Activated CD8-positive, alpha-beta T cell treated with anti-CD3 and anti-CD28 coated beads, Interleukin-2, amount 10 ng/mL, durations not matched to agents 7 days and 5 days (primary cell): ENCODE data around the gene SMIM15. TPM values are rescaled to one million over a fixed set of nuclear protein-coding genes. Genes with fewer than 3 reads are reported as not detected.

Experiments used
- ATAC-seq: fragments of 150-1000 bp; cut with Tn5 transposase; one replicate; pipeline ENCODE4 v1.10.0; 2021; ENCODE audit warnings: moderate library complexity
- CTCF ChIA-PET: fragments of 350-600 bp; sonication (Branson Sonifier 250); formaldehyde crosslinking; loops from one replicate; lab custom pipeline; 2021; ENCODE audit warnings: antibody characterized with exemption; lab: Charles Lee
- POLR2A ChIA-PET: fragments of 350-600 bp; sonication (Branson Sonifier 250); formaldehyde crosslinking; loops from one replicate; lab custom pipeline; 2021; ENCODE audit warnings: antibody characterized with exemption; lab: Charles Lee
- DNase-seq: peaks from one replicate; pipeline ENCODE4 v3.0.0-alpha.2; 2020
- H3K27ac Mint-ChIP-seq: one replicate; pipeline ENCODE4 v1.8.0; 2021; ENCODE audit warnings: mild to moderate bottlenecking, mixed read lengths
- H3K27me3 Mint-ChIP-seq: one replicate; pipeline ENCODE4 v1.8.0; 2021; ENCODE audit warnings: low read depth, mixed read lengths
- H3K36me3 Mint-ChIP-seq: one replicate; pipeline ENCODE4 v1.8.0; 2021; ENCODE audit warnings: low read depth, mixed read lengths
- H3K4me1 Mint-ChIP-seq: one replicate; pipeline ENCODE4 v1.8.0; 2021; ENCODE audit warnings: low read depth, mixed read lengths
- H3K4me3 Mint-ChIP-seq: one replicate; pipeline ENCODE4 v1.8.0; 2021; ENCODE audit warnings: mild to moderate bottlenecking, mixed read lengths
- H3K9me3 Mint-ChIP-seq: one replicate; pipeline ENCODE4 v1.8.0; 2022; ENCODE audit warnings: mixed read lengths; ENCODE audit not compliant: insufficient read depth
- total RNA-seq, 2 experiments: library from RNA; stranded (reverse); gene quantifications; one replicate each; pipeline ENCODE4 v1.2.3, GENCODE V29; 2021

Gene SMIM15
- total RNA-seq, 2 experiments from 2014 or later: 56.1 to 56.3 TPM

DNA sequence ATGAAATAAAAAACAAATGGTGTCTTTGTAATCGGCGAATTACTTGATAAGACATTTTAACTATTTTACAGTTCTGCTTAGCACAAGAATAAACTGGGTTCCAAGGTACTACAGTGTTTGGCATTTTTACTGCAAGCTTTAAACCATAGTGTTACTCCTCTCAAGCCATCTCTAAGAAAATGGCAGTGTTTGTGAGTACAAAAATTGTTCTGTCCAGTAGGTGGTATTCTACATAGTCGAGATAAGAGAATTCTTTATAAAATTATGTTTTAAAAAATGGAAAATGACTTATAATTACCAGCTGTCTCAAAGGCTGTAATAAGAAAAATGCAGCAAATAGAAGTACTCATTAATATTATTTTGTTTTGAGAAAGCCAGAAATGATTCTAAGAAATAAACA, 3.2 kb downstream of the SMIM15 start:
- ChIA-PET POLR2A (no interaction called here), CTCF (no interaction called here)
- H3K27me3 Mint-ChIP-seq: no peaks in the 10 kb centered on the region
- no peak overlapping the region for H3K27ac Mint-ChIP-seq
- peaks cover 70% of the 10 kb centered on the region for H3K36me3 Mint-ChIP-seq
- ATAC-seq (no peak), DNase-seq (no peak)
- H3K4me1 Mint-ChIP-seq: peaks cover 36% of the 10 kb centered on the region
- no peak overlapping the region for H3K4me3 Mint-ChIP-seq
- peaks cover 3% of the 10 kb centered on the region for H3K9me3 Mint-ChIP-seq

DNA sequence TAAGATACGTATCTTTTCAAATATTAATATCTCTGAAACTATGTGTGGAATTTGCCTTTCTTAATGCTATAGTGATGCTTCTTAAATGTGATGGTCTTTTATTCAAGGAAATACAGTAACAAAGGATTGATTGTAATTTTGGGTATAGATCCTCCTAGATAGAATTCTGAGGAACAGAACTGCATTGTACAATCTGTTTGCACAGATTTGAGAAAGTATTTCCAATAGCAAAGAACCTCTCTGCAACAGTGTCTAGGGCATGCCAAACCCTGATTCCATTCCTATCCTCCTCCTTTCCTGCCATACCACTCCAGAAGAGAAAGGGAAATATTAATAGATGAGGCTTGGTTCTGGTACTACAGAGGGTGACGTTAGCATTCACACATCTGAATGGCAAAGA, 10.4 kb downstream of the SMIM15 start:
- ATAC-seq (no peak), DNase-seq (no peak)
- H3K9me3 Mint-ChIP-seq: peaks cover 3% of the 10 kb centered on the region
- POLR2A ChIA-PET: no interaction called here
- CTCF ChIA-PET: no interaction called here
- peaks cover 27% of the 10 kb centered on the region for H3K36me3 Mint-ChIP-seq
- no peak overlapping the region for H3K4me3 Mint-ChIP-seq
- H3K27ac Mint-ChIP-seq: no peak overlapping the region
- no peaks in the 10 kb centered on the region for H3K4me1 Mint-ChIP-seq
- H3K27me3 Mint-ChIP-seq: no peaks in the 10 kb centered on the region

DNA sequence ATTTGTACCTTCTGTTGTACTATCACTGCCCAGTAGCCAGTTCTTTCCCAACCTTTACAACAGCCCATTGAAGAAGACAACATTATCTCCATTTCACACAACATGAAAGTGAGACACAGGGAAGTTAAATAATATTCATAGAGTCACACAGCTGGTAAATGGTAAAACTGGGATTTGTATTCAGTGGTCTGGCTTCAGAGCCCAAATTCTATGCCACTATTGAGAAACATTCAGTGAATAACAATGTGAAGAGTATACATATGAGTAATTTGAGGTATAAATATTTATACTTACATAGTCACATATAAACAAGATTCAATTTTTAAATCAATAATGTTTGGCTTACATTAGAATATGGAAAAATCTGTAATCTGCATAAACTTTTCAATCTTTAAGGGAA, 13.8 kb downstream of the SMIM15 start:
- CTCF ChIA-PET: no interaction called here
- Mint-ChIP-seq H3K9me3 (no peaks in the 10 kb centered on the region), H3K27ac (no peak overlapping the region), H3K4me1 (no peaks in the 10 kb centered on the region), H3K36me3 (peaks cover 5% of the 10 kb centered on the region), H3K4me3 (no peak overlapping the region), H3K27me3 (no peaks in the 10 kb centered on the region)
- no peak for DNase-seq
- POLR2A ChIA-PET: no interaction called here
- no peak for ATAC-seq

DNA sequence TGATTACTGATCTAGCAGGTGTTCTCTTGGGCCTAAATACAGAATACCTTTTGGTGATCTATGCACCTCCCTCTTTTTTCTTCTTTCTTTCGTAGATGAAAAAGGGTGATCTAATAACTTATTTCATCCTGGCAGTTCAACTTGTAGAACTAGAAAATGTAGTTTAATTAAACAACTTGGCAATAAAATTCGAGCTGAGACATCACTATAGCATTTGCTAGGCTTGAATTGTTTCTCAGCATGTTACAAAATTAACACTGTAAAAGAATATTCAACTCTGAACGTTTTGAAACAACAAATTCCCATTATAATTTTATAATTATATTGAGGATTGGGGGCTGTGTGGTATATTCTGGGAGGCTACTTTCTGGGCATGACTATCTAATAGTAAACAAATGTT, 19.5 kb downstream of the SMIM15 start:
- POLR2A ChIA-PET: no interaction called here
- Mint-ChIP-seq H3K27me3 (no peaks in the 10 kb centered on the region), H3K4me1 (no peaks in the 10 kb centered on the region), H3K9me3 (no peaks in the 10 kb centered on the region), H3K4me3 (no peak overlapping the region), H3K36me3 (peaks cover 2% of the 10 kb centered on the region), H3K27ac (no peak overlapping the region)
- DNase-seq (no peak), ATAC-seq (no peak)
- CTCF ChIA-PET: no interaction called here

DNA sequence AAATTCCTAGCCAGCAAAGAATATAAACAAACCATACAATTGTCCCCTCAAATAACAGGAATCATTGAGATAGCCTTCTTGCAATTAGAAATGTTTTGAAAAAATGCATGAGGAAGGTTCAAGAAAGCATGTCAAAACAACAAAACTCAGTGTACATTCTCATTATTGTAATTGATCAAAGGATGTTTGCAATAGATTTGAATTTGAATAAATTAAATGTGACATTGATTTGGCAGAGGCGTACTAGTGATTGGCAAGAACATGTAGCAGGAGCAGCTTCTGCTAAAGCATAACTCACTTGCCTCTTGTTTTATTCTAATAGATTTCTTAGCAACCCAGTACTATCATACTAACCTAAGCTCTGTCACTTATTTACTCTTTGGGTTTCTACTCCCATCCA, 19.9 kb downstream of the SMIM15 start:
- H3K4me1 Mint-ChIP-seq: no peaks in the 10 kb centered on the region
- H3K27me3 Mint-ChIP-seq: no peaks in the 10 kb centered on the region
- ATAC-seq (no peak), DNase-seq (no peak)
- no peaks in the 10 kb centered on the region for H3K9me3 Mint-ChIP-seq
- peaks cover 2% of the 10 kb centered on the region for H3K36me3 Mint-ChIP-seq
- no peak overlapping the region for H3K4me3 Mint-ChIP-seq
- ChIA-PET POLR2A (no interaction called here), CTCF (no interaction called here)
- no peak overlapping the region for H3K27ac Mint-ChIP-seq

DNA sequence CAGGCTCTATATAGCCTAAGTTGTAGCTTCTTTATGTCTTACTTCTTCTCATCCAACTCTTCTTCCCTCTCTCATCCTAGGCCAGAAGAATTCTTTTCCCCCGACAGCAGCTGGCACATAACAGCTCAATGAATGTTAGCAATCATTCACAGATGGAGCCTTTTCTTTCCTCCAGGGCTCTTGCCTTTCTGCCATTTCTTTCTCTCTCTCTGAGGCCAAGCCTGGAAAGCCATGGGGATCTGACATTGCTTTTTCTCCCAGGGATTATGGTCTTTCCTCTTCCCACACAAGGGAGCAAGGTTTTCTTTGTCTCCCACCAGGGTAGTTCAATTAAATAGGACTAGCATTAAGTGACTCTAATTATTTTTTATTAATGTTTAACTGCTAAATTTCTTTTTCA, 20.5 kb downstream of the SMIM15 start:
- ATAC-seq (no peak), DNase-seq (no peak)
- Mint-ChIP-seq H3K9me3 (no peaks in the 10 kb centered on the region), H3K27me3 (no peaks in the 10 kb centered on the region), H3K4me3 (no peak overlapping the region), H3K36me3 (peaks cover under 1% of the 10 kb centered on the region), H3K4me1 (no peaks in the 10 kb centered on the region), H3K27ac (no peak overlapping the region)
- ChIA-PET CTCF (no interaction called here), POLR2A (no interaction called here)

DNA sequence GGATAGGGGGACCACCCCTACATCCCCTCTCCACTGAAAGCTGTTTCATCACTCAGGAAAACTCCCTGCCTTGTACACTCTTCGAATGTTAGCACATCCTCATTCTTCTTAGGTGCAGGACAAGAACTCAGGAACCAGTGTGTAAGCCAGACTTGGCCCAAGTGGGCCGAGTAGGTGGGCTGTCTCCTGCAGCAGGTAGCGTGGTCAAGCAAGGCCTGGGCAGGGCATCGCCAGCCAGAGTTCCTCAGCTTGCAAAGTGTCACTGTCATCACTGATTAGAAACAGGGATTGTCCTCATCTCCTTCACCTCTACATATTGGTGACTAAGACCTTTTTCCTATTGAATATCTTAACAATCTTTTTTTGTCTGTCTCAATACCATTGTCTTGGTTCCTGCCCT, 22.3 kb downstream of the SMIM15 start:
- Mint-ChIP-seq H3K27me3 (no peaks in the 10 kb centered on the region), H3K36me3 (no peaks in the 10 kb centered on the region), H3K4me1 (no peaks in the 10 kb centered on the region), H3K27ac (no peak overlapping the region), H3K4me3 (no peak overlapping the region), H3K9me3 (no peaks in the 10 kb centered on the region)
- CTCF ChIA-PET: no interaction called here
- DNase-seq: no peak
- no peak for ATAC-seq
- POLR2A ChIA-PET: no interaction called here

DNA sequence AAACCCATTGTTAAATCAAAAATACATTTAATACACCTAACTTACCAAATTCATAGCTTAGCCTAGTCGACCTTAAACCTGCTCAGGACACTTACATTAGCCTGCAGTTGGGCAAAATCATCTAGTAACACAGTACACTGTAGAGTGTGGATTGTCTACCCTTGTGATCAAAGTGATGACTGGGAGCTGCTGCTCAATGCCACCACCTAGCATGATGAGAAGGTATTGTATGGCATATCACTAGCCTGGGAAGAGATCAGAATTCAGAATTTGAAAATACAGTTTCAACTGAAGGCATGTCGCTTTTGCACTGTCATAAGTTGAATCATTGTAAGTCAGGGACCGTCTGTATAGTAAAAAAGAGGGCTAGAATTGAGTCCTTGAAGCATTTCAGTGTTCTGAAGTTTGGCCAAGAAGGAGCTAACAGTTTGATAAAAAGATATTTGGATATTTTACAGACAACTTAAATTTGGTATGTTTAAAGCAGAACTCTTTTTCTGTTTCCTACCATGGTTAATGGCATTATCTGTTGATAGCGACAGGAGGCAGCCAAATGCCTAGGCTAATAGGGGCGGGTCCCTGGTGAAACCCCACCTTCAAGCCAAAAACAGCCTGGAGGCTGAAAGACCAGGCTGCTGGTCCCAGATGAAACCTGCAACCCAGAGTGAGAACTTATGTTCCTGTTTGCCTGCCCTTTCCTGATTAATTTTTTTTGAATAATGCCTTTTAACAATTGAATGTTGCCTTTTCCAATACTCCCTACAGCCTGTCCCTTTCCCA, 23.0 kb downstream of the SMIM15 start:
- Mint-ChIP-seq H3K9me3 (no peaks in the 10 kb centered on the region), H3K4me3 (no peak overlapping the region), H3K4me1 (no peaks in the 10 kb centered on the region), H3K27me3 (no peaks in the 10 kb centered on the region), H3K36me3 (no peaks in the 10 kb centered on the region), H3K27ac (no peak overlapping the region)
- DNase-seq (no peak), ATAC-seq (no peak)
- CTCF ChIA-PET: interaction anchor here (0.6 kb wide), 1 partner anchor 413 kb away, joined by 3 read pairs; no protein-coding TSS in a partner anchor
- POLR2A ChIA-PET: no interaction called here

DNA sequence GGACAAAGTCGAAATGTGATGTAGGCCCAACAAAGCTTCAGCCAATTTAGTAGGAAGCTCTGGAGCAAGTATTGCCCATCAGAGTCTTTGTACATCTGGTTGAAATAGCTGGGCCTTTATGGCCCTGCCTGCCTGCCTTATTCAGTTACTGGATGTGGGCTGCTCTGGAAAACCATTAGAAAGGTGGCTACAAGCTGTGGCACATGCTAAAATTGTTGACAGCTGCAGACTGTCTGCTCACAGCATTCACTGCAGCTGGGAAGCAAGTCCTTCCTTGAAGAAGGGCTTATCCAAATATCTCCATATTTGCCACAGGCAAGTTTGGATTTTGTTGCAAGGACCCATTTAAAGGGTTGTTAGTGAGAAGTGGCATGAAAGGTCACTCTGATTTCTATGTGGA, 24.4 kb downstream of the SMIM15 start:
- DNase-seq (no peak), ATAC-seq (no peak)
- ChIA-PET POLR2A (no interaction called here), CTCF (no interaction called here)
- H3K4me3 Mint-ChIP-seq: no peak overlapping the region
- H3K27me3 Mint-ChIP-seq: no peaks in the 10 kb centered on the region
- H3K36me3 Mint-ChIP-seq: no peaks in the 10 kb centered on the region
- no peak overlapping the region for H3K27ac Mint-ChIP-seq
- no peaks in the 10 kb centered on the region for H3K9me3 Mint-ChIP-seq
- H3K4me1 Mint-ChIP-seq: no peaks in the 10 kb centered on the region

DNA sequence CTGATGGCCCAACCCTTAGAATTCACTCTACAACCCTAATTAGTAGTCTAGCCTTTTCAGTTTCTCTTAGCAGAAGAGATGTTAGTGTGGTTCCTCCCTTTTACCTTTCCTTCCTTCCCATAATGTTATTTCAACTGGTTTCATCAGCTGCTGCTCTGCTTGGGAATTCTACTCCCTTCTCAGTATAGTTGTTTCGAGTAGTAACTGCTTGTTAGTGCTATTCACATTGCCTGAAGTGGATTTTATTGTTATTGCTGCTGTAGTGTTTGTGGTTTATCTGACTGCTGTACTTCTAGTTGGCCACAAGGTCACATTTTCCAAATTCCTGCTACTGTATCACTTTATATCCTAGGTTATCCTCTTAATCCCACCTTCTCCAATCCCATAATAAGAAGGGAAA, 29.7 kb downstream of the SMIM15 start:
- H3K4me1 Mint-ChIP-seq: no peaks in the 10 kb centered on the region
- ATAC-seq: no peak
- CTCF ChIA-PET: no interaction called here
- no peaks in the 10 kb centered on the region for H3K36me3 Mint-ChIP-seq
- no peaks in the 10 kb centered on the region for H3K27me3 Mint-ChIP-seq
- POLR2A ChIA-PET: no interaction called here
- no peak overlapping the region for H3K27ac Mint-ChIP-seq
- DNase-seq: no peak
- H3K9me3 Mint-ChIP-seq: no peaks in the 10 kb centered on the region
- no peak overlapping the region for H3K4me3 Mint-ChIP-seq

DNA sequence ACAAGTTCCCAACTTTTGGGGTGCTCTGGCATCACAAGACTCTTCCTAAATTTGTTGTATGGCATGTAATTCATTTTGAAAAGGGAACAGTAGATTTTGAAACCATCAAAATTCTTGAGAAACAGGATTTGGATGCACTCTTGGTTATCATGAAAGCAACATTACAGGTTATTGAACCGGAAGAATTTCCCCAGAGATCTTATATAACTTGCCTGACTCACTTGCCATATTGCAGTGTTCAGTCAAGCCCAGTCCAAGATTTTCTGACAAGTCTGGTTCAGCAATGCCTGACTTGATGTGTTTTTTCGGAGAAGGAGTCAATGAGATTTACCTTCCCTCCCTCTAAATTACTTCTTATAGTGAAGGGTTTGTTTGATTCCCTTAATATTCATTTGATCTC, 32.0 kb downstream of the SMIM15 start:
- no peaks in the 10 kb centered on the region for H3K36me3 Mint-ChIP-seq
- ATAC-seq (no peak), DNase-seq (no peak)
- no peak overlapping the region for H3K4me3 Mint-ChIP-seq
- H3K4me1 Mint-ChIP-seq: no peaks in the 10 kb centered on the region
- POLR2A ChIA-PET: no interaction called here
- no peak overlapping the region for H3K27ac Mint-ChIP-seq
- no peaks in the 10 kb centered on the region for H3K9me3 Mint-ChIP-seq
- CTCF ChIA-PET: no interaction called here
- no peaks in the 10 kb centered on the region for H3K27me3 Mint-ChIP-seq

DNA sequence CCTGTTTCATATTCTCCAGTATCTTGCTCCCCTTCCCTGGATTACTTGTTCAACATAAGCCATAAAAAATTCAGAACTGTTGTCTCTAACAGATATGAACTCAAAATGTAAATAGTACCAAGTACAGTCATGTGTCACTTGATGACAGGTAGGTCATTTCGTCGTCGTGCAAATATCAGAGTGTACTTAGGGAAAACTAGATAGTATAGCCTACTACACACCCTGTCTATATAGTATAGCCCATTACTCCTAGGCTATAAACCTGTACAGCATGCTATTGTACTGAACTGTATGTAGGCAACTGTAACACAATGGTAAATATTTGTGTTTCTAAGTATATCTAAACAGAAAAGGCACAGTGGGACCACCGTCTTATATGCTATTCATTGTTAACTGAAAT, 39.1 kb downstream of the SMIM15 start:
- ATAC-seq (no peak), DNase-seq (no peak)
- H3K27ac Mint-ChIP-seq: no peak overlapping the region
- POLR2A ChIA-PET: no interaction called here
- no peaks in the 10 kb centered on the region for H3K27me3 Mint-ChIP-seq
- H3K4me3 Mint-ChIP-seq: no peak overlapping the region
- no peaks in the 10 kb centered on the region for H3K9me3 Mint-ChIP-seq
- CTCF ChIA-PET: no interaction called here
- H3K36me3 Mint-ChIP-seq: peaks cover 2% of the 10 kb centered on the region
- no peaks in the 10 kb centered on the region for H3K4me1 Mint-ChIP-seq

DNA sequence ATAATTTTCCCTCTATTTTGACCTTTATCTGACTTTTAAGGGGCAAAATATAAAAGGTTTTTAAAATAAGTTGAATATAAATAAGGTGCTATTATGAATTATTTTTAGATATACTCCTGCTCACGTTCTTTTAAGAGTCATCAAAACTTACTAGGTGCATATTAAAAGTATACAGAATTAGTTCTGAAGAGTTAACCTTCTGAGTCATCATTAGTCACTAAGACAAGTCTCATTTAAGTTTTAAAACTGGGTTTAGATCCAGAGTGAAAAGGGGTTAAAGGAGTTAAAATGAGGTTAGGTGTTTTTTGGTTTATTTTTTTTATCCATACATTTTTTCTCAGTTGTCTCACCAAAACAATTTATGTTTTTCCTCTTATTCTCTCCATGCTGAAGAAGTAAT, 41.7 kb downstream of the SMIM15 start:
- Mint-ChIP-seq H3K4me3 (no peak overlapping the region), H3K4me1 (no peaks in the 10 kb centered on the region), H3K9me3 (no peaks in the 10 kb centered on the region), H3K27ac (no peak overlapping the region), H3K36me3 (peaks cover 2% of the 10 kb centered on the region), H3K27me3 (no peaks in the 10 kb centered on the region)
- POLR2A ChIA-PET: no interaction called here
- CTCF ChIA-PET: no interaction called here
- DNase-seq (no peak), ATAC-seq (no peak)
